ENCODE data around the gene BICDL2. TPM values are rescaled to one million over a fixed set of nuclear protein-coding genes. Genes with fewer than 3 reads are reported as not detected.
A peak's percentile ranks its signal among the peaks of the same experiment; 100 is the strongest.

Gene BICDL2
- total RNA-seq, 1 donor from 2014 or later = 2.2 TPM

GRCh38 chr16:2985893-2986355, 50.8 kb downstream of the BICDL2 start:
- DNase-seq (ENCODE audit: low spot score) = no peak

GRCh38 chr16:2985462-2985861, 51.3 kb downstream of the BICDL2 start:
- DNase-seq (ENCODE audit: low spot score) = no peak

- DNase-seq (ENCODE audit: low spot score) = peak; percentile 74
Measured at GRCh38 chr16:2983706-2984136, 53.0 kb downstream of the BICDL2 start.

- no peak for DNase-seq (ENCODE audit: low spot score)
Measured at GRCh38 chr16:2982402-2982801, 54.3 kb downstream of the BICDL2 start.

GRCh38 chr16:2981899-2982250, 54.9 kb downstream of the BICDL2 start:
- DNase-seq (ENCODE audit: low spot score) = no peak

- DNase-seq (ENCODE audit: low spot score) = no peak
Measured at GRCh38 chr16:2981177-2981898, 55.4 kb downstream of the BICDL2 start.

GRCh38 chr16:2980227-2981176, 56.2 kb downstream of the BICDL2 start, which contains the start of gene PKMYT1:
Gene PKMYT1, minus strand, starts transcription at chr16:2980446. Its CDS starts 789 bp downstream, at chr16:2979657.
- peak; percentile 94 for DNase-seq (ENCODE audit: low spot score)

GRCh38 chr16:2979669-2980226, 57.0 kb downstream of the BICDL2 start:
- no peak for DNase-seq (ENCODE audit: low spot score)

Other genes with a start within 250 kb of the BICDL2 start
- gene PRSS33, start 249.4 kb downstream of the BICDL2 start, total RNA-seq (ENCODE audit: insufficient read depth, low replicate concordance) = 0.96 TPM
- gene PRSS41, start 238.5 kb downstream of the BICDL2 start, total RNA-seq (ENCODE audit: insufficient read depth, low replicate concordance) = not detected
- not detected for gene PRSS21, start 219.7 kb downstream of the BICDL2 start, total RNA-seq (ENCODE audit: insufficient read depth, low replicate concordance)
- 7.2 TPM for gene ZG16B, start 206.6 kb downstream of the BICDL2 start, total RNA-seq (ENCODE audit: insufficient read depth, low replicate concordance)
- gene PRSS22, start 178.8 kb downstream of the BICDL2 start, total RNA-seq (ENCODE audit: insufficient read depth, low replicate concordance) = 3.1 TPM
- gene FLYWCH2, start 153.7 kb downstream of the BICDL2 start, total RNA-seq (ENCODE audit: insufficient read depth, low replicate concordance) = 25.5 TPM
- 30.8 TPM for gene FLYWCH1, start 125.0 kb downstream of the BICDL2 start, total RNA-seq (ENCODE audit: insufficient read depth, low replicate concordance)
- 0.48 TPM for gene KREMEN2, start 72.7 kb downstream of the BICDL2 start, total RNA-seq (ENCODE audit: insufficient read depth, low replicate concordance)
- 5.8 TPM for gene PAQR4, start 67.6 kb downstream of the BICDL2 start, total RNA-seq (ENCODE audit: insufficient read depth, low replicate concordance)
- gene PKMYT1, start 56.5 kb downstream of the BICDL2 start, total RNA-seq (ENCODE audit: insufficient read depth, low replicate concordance) = 6.0 TPM
- gene CLDN9, start 24.0 kb downstream of the BICDL2 start, total RNA-seq (ENCODE audit: insufficient read depth, low replicate concordance) = not detected
- 0.72 TPM for gene CLDN6, start 18.8 kb downstream of the BICDL2 start, total RNA-seq (ENCODE audit: insufficient read depth, low replicate concordance)
- gene TNFRSF12A, start 16.6 kb downstream of the BICDL2 start, total RNA-seq (ENCODE audit: insufficient read depth, low replicate concordance) = 150 TPM
- gene HCFC1R1, start 13.0 kb downstream of the BICDL2 start, total RNA-seq (ENCODE audit: insufficient read depth, low replicate concordance) = 3.1 TPM
- 29.4 TPM for gene THOC6, start 12.9 kb downstream of the BICDL2 start, total RNA-seq (ENCODE audit: insufficient read depth, low replicate concordance)
- gene MMP25, start 9.6 kb upstream of the BICDL2 start, total RNA-seq (ENCODE audit: insufficient read depth, low replicate concordance) = 0.24 TPM
- gene IL32, start 28.7 kb upstream of the BICDL2 start, total RNA-seq (ENCODE audit: insufficient read depth, low replicate concordance) = 13.2 TPM
- gene ZSCAN10, start 62.4 kb upstream of the BICDL2 start, total RNA-seq (ENCODE audit: insufficient read depth, low replicate concordance) = not detected
- 8.9 TPM for gene ZNF205, start 75.6 kb upstream of the BICDL2 start, total RNA-seq (ENCODE audit: insufficient read depth, low replicate concordance)
- gene ZNF213, start 98.1 kb upstream of the BICDL2 start, total RNA-seq (ENCODE audit: insufficient read depth, low replicate concordance) = 0.96 TPM
- gene OR1F1, start 151.3 kb upstream of the BICDL2 start, total RNA-seq (ENCODE audit: insufficient read depth, low replicate concordance) = 0.96 TPM
- 13.5 TPM for gene ZNF200, start 198.2 kb upstream of the BICDL2 start, total RNA-seq (ENCODE audit: insufficient read depth, low replicate concordance)
- 6.7 TPM for gene MEFV, start 219.7 kb upstream of the BICDL2 start, total RNA-seq (ENCODE audit: insufficient read depth, low replicate concordance)
- 53.7 TPM for gene ZNF263, start 246.5 kb upstream of the BICDL2 start, total RNA-seq (ENCODE audit: insufficient read depth, low replicate concordance)